ENCODE measurements around the gene NEUROG1.
A peak's percentile ranks its signal among the peaks of the same experiment; 100 is the strongest.

NEUROG1 gene

GRCh38 chr5:135553688-135554462, 18.1 kb upstream of the NEUROG1 start:
- FAIRE-seq (no peak), DNase-seq (ENCODE audit: insufficient read length, low spot score) (no peak)
- TF ChIP-seq TAF1 (IDR thresholded peaks at IDR 0.05; ENCODE audit: low read depth, low read length) (no peak), POLR2A (IDR thresholded peaks at IDR 0.05; ENCODE audit: low read depth, low read length) (no peak), POU2F2 (IDR thresholded peaks at IDR 0.05; ENCODE audit: low read depth, low read length) (no peak), SPI1 (IDR thresholded peaks at IDR 0.05; ENCODE audit: low read depth, low read length) (no peak), POLR2AphosphoS5 (IDR thresholded peaks at IDR 0.05; ENCODE audit: low read depth, low read length) (no peak), PAX5 (IDR thresholded peaks at IDR 0.05; ENCODE audit: insufficient read depth, low read length, severe bottlenecking) (no peak)

GRCh38 chr5:135551593-135552447, 16.1 kb upstream of the NEUROG1 start:
- TF ChIP-seq POLR2AphosphoS5 (IDR thresholded peaks at IDR 0.05; ENCODE audit: low read depth, low read length) (no peak), SPI1 (IDR thresholded peaks at IDR 0.05; ENCODE audit: low read depth, low read length) (no peak), POU2F2 (IDR thresholded peaks at IDR 0.05; ENCODE audit: low read depth, low read length) (no peak), POLR2A (IDR thresholded peaks at IDR 0.05; ENCODE audit: low read depth, low read length) (no peak), TAF1 (IDR thresholded peaks at IDR 0.05; ENCODE audit: low read depth, low read length) (no peak), PAX5 (IDR thresholded peaks at IDR 0.05; ENCODE audit: insufficient read depth, low read length, severe bottlenecking) (no peak)
- DNase-seq (ENCODE audit: insufficient read length, low spot score) (peak; percentile 45), FAIRE-seq (peak; percentile 90)

- DNase-seq (ENCODE audit: insufficient read length, low spot score) (no peak), FAIRE-seq (no peak)
- TF ChIP-seq POLR2AphosphoS5 (IDR thresholded peaks at IDR 0.05; ENCODE audit: low read depth, low read length) (no peak), POU2F2 (IDR thresholded peaks at IDR 0.05; ENCODE audit: low read depth, low read length) (no peak), POLR2A (IDR thresholded peaks at IDR 0.05; ENCODE audit: low read depth, low read length) (no peak), TAF1 (IDR thresholded peaks at IDR 0.05; ENCODE audit: low read depth, low read length) (no peak)
These were observed 13.6 kb upstream of the NEUROG1 start for GRCh38 chr5:135549413-135549812.

- FAIRE-seq (no peak), DNase-seq (ENCODE audit: insufficient read length, low spot score) (no peak)
- no peak for TF ChIP-seq TAF1 (IDR thresholded peaks at IDR 0.05; ENCODE audit: low read depth, low read length)
These were observed 12.0 kb upstream of the NEUROG1 start for GRCh38 chr5:135547590-135548254.

GRCh38 chr5:135546912-135547311, 11.1 kb upstream of the NEUROG1 start:
- FAIRE-seq = no peak
- no peak for DNase-seq (ENCODE audit: insufficient read length, low spot score)
- TF ChIP-seq TAF1 (IDR thresholded peaks at IDR 0.05; ENCODE audit: low read depth, low read length) (no peak), POLR2A (IDR thresholded peaks at IDR 0.05; ENCODE audit: low read depth, low read length) (no peak), SPI1 (IDR thresholded peaks at IDR 0.05; ENCODE audit: low read depth, low read length) (no peak), POLR2AphosphoS5 (IDR thresholded peaks at IDR 0.05; ENCODE audit: low read depth, low read length) (no peak), PAX5 (IDR thresholded peaks at IDR 0.05; ENCODE audit: insufficient read depth, low read length, severe bottlenecking) (no peak), POU2F2 (IDR thresholded peaks at IDR 0.05; ENCODE audit: low read depth, low read length) (no peak)

GRCh38 chr5:135546101-135546500, 10.3 kb upstream of the NEUROG1 start:
- no peak for FAIRE-seq

GRCh38 chr5:135545099-135545498, 9.3 kb upstream of the NEUROG1 start:
- DNase-seq (ENCODE audit: insufficient read length, low spot score) (no peak), FAIRE-seq (no peak)
- no peak for TF ChIP-seq POU2F2 (IDR thresholded peaks at IDR 0.05; ENCODE audit: low read depth, low read length)
- no peak for TF ChIP-seq POLR2AphosphoS5 (IDR thresholded peaks at IDR 0.05; ENCODE audit: low read depth, low read length)
- TF ChIP-seq TAF1 (IDR thresholded peaks at IDR 0.05; ENCODE audit: low read depth, low read length) = no peak
- TF ChIP-seq POLR2A (IDR thresholded peaks at IDR 0.05; ENCODE audit: low read depth, low read length) = no peak
- no peak for TF ChIP-seq PAX5 (IDR thresholded peaks at IDR 0.05; ENCODE audit: insufficient read depth, low read length, severe bottlenecking)
- no peak for TF ChIP-seq SPI1 (IDR thresholded peaks at IDR 0.05; ENCODE audit: low read depth, low read length)

More at GRCh38 chr5:135546101-135546500, 10.3 kb upstream of the NEUROG1 start:
- DNase-seq (ENCODE audit: insufficient read length, low spot score) = no peak
- TF ChIP-seq TAF1 (IDR thresholded peaks at IDR 0.05; ENCODE audit: low read depth, low read length) = no peak

- peak; percentile 13 for FAIRE-seq
- TF ChIP-seq POLR2A (IDR thresholded peaks at IDR 0.05; ENCODE audit: low read depth, low read length) (no peak), PAX5 (IDR thresholded peaks at IDR 0.05; ENCODE audit: insufficient read depth, low read length, severe bottlenecking) (no peak), TAF1 (IDR thresholded peaks at IDR 0.05; ENCODE audit: low read depth, low read length) (no peak), SPI1 (IDR thresholded peaks at IDR 0.05; ENCODE audit: low read depth, low read length) (no peak), POLR2AphosphoS5 (IDR thresholded peaks at IDR 0.05; ENCODE audit: low read depth, low read length) (no peak), POU2F2 (IDR thresholded peaks at IDR 0.05; ENCODE audit: low read depth, low read length) (no peak)
- no peak for DNase-seq (ENCODE audit: insufficient read length, low spot score)
These were observed 7.9 kb upstream of the NEUROG1 start for GRCh38 chr5:135543485-135544304.

GRCh38 chr5:135543001-135543484, 7.3 kb upstream of the NEUROG1 start:
- FAIRE-seq (no peak), DNase-seq (ENCODE audit: insufficient read length, low spot score) (no peak)
- TF ChIP-seq POLR2A (IDR thresholded peaks at IDR 0.05; ENCODE audit: low read depth, low read length) = no peak
- no peak for TF ChIP-seq PAX5 (IDR thresholded peaks at IDR 0.05; ENCODE audit: insufficient read depth, low read length, severe bottlenecking)
- TF ChIP-seq TAF1 (IDR thresholded peaks at IDR 0.05; ENCODE audit: low read depth, low read length) = no peak
- no peak for TF ChIP-seq POLR2AphosphoS5 (IDR thresholded peaks at IDR 0.05; ENCODE audit: low read depth, low read length)
- no peak for TF ChIP-seq POU2F2 (IDR thresholded peaks at IDR 0.05; ENCODE audit: low read depth, low read length)
- TF ChIP-seq SPI1 (IDR thresholded peaks at IDR 0.05; ENCODE audit: low read depth, low read length) = no peak
